ENCODE measurements around the gene KIF6. TPM values are rescaled to one million over a fixed set of nuclear protein-coding genes. Genes with fewer than 3 reads are reported as not detected.
A peak's percentile ranks its signal among the peaks of the same experiment; 100 is the strongest.

KIF6 gene
- total RNA-seq, 4 donors from 2014 or later, result 0.47 to 2.3 (median 0.97) TPM

GRCh38 chr6:39320363-39320984 lies 404.7 kb downstream of the KIF6 start:
- peaks cover 8% of the 10 kb centered on the region for H3K27me3 ChIP-seq
- H3K27ac ChIP-seq, result no peak overlapping the region
- 66 to 95% methylated on average over 4 to 8 of the region's 10 CpGs for WGBS, 2 donors (ENCODE audit: low coverage in 1 of 2)
- H3K4me1 ChIP-seq, result no peaks in the 10 kb centered on the region
- H3K36me3 ChIP-seq, result no peaks in the 10 kb centered on the region
- H3K4me3 ChIP-seq, result no peak overlapping the region
- TF ChIP-seq EP300 (IDR thresholded peaks at IDR 0.05), result no peak
- no peak for TF ChIP-seq POLR2AphosphoS5 (IDR thresholded peaks at IDR 0.05)
- TF ChIP-seq POLR2A (IDR thresholded peaks at IDR 0.05), result no peak
- no peak for TF ChIP-seq CTCF (IDR thresholded peaks at IDR 0.05)
- no peak for ATAC-seq
- H3K9me3 ChIP-seq, result no peaks in the 10 kb centered on the region

- peaks cover 15% of the 10 kb centered on the region for H3K27me3 ChIP-seq
- no peaks in the 10 kb centered on the region for H3K36me3 ChIP-seq
- ATAC-seq, result no peak
- TF ChIP-seq CTCF (IDR thresholded peaks at IDR 0.05) (no peak), POLR2A (IDR thresholded peaks at IDR 0.05) (no peak), EP300 (IDR thresholded peaks at IDR 0.05) (no peak), POLR2AphosphoS5 (IDR thresholded peaks at IDR 0.05) (no peak)
- H3K4me1 ChIP-seq, result no peaks in the 10 kb centered on the region
- H3K4me3 ChIP-seq, result no peak overlapping the region
- H3K27ac ChIP-seq, result no peak overlapping the region
- H3K9me3 ChIP-seq, result no peaks in the 10 kb centered on the region
- 72 to 100% methylated on average over 2 to 4 of the region's 13 CpGs for WGBS, 2 donors (ENCODE audit: low coverage in 1 of 2)
Measured at GRCh38 chr6:39319621-39320362, 405.4 kb downstream of the KIF6 start.

- ATAC-seq, result no peak
- TF ChIP-seq CTCF (IDR thresholded peaks at IDR 0.05) (no peak), POLR2AphosphoS5 (IDR thresholded peaks at IDR 0.05) (no peak), EP300 (IDR thresholded peaks at IDR 0.05) (no peak), POLR2A (IDR thresholded peaks at IDR 0.05) (no peak)
- H3K4me1 ChIP-seq, result peaks cover 0 to 18% (median 11%) of the 10 kb centered on the region in 3 donors
- H3K9me3 ChIP-seq, result no peaks in the 10 kb centered on the region
- H3K36me3 ChIP-seq, result no peaks in the 10 kb centered on the region
- H3K27ac ChIP-seq, result no peak overlapping the region
- H3K27me3 ChIP-seq, result peaks cover 40% of the 10 kb centered on the region
- no peak overlapping the region for H3K4me3 ChIP-seq
- 80% methylated on average over 2 of the region's 3 CpGs; no CpG with 5 or more reads in 1 of the 2 donors for WGBS, 2 donors (ENCODE audit: low coverage in 1 of 2)
Measured at GRCh38 chr6:39317256-39317655, 408.0 kb downstream of the KIF6 start.

DNA sequence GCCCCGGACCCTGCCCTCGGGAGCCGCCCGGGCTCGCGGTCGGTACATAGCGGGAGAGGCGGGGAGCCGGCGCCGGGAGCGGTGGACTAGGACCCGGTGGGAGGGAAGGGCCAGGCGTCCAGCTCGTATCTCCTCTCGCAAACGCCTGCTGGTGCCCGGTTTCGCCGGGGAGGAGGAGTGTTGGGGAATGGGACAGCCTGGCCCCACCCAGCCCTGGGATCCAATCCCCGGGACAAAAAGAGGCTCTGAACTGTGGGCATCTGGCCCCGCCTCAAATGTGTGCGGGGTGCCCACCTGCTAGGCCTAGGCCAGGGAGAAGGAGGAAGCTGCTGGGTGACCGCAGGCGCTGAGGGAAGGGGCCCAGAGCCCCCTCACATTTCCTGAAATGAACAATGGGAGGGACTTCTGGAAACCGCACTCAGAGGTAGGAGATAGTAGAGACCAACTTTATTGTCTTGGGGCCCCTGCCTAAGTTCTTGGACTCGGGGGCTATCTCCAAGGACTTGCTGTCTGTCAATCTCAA lies 410.9 kb downstream of the KIF6 start, which contains the start of gene KCNK17:
KCNK17 (minus strand) TSS at position 147 of the 523 bp plus-strand sequence; CDS start at position 48, 99 bp downstream.
- H3K36me3 ChIP-seq, result no peaks in the 10 kb centered on the region
- peaks cover 62% of the 10 kb centered on the region for H3K27me3 ChIP-seq
- peaks cover 0 to 18% (median 11%) of the 10 kb centered on the region in 3 donors for H3K4me1 ChIP-seq
- peak within 1 kb of the TSS in 1 of 2 donors; percentile 41 for H3K4me3 ChIP-seq
- no peak within 1 kb of the TSS for H3K27ac ChIP-seq
- no peaks in the 10 kb centered on the region for H3K9me3 ChIP-seq
- WGBS, 2 donors (ENCODE audit: low coverage in 1 of 2), result 40% methylated on average over 4 of the region's 28 CpGs; no CpG with 5 or more reads in 1 of the 2 donors
- ATAC-seq, result no peak
- TF ChIP-seq POLR2AphosphoS5 (IDR thresholded peaks at IDR 0.05), result no peak
- no peak for TF ChIP-seq EP300 (IDR thresholded peaks at IDR 0.05)
- TF ChIP-seq POLR2A (IDR thresholded peaks at IDR 0.05), result no peak
- TF ChIP-seq CTCF (IDR thresholded peaks at IDR 0.05), result no peak

Data from gastroesophageal sphincter (tissue), 4 donors.